GM10847 (cell line): ENCODE results near the gene ZBTB16.

Source experiments
- POLR2A ChIP-seq: IDR thresholded peaks from 2 replicates; pipeline ENCODE4 v1.6.1; 2011; ENCODE audit not compliant: insufficient read length; ENCODE audit errors: extremely low read depth

ZBTB16 gene

DNA sequence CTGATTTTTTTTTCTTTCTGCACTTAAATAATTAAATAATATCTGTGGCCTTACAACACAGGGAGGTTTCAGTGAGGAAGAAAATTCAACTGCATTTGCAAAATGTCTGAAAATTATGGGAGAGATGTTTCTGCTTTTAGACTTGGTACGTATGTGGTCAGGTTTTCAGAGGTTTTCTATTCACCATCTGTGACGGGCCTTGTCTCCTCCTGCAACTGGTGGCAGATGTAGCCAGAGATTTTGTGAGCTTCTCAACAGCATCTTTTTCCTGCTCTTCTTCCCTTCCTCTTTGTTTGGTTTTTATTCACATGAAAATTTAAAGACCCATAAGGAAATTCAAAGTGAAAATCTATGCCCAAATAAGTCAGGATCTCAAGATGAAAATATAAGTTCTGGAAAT is 38.3 kb downstream of the ZBTB16 start:
- TF ChIP-seq POLR2A = no peak

DNA sequence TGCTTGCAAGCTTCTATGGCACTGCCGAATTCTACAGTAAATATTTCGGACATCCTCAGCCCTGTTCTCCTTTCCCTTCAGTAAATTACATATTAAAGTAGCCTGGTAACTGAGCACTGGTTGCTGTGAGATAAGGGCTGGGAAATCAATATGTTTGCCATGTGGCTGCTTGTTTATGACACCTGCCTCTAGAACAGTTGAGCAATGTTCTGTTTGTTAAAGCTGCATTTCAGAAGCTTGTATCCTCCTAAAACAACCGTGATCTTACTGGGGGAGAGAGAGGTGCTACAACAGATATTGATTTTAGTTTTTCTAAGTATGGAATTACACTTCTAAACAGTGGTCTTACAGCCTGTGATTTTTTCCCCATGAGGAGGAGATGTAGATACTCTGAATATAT is 39.4 kb downstream of the ZBTB16 start:
- no peak for TF ChIP-seq POLR2A

DNA sequence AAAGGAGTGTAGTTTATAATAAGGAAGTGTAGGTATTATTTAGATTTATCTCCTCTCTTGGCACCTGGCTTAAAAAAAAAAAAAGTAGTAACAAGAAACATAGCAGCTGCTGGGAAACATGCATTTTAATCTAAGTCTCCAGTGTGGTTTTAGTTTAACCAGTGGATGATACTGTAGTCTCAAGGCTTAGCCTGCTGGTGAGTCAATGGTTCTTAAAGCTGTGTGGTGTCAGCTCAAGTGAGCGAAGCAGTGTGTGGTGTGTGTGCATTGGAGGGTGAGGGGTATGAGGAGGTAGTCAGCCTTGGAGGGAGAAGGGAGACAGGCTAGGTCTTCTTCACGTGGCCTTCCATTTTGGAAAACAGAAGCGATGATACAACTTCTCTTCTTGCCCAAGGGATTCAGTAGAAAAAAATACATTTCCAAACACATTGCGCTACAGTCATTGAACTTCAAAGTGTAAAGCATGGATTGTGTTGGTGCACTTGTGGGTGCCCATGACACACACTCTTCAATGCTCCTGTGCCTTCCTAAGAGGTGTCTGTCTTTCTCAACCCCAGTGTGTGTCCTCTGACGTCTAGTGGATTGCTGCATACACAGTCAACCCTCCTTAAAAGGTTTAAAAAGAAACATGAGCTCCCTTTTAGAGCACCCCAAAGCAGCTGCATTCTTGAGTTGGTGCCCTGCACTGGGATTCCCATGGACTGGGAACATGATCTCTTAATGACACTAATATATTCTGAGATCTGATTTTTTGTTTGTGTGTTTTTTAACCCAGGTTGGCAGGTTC is 40.1 kb downstream of the ZBTB16 start:
- no peak for TF ChIP-seq POLR2A

DNA sequence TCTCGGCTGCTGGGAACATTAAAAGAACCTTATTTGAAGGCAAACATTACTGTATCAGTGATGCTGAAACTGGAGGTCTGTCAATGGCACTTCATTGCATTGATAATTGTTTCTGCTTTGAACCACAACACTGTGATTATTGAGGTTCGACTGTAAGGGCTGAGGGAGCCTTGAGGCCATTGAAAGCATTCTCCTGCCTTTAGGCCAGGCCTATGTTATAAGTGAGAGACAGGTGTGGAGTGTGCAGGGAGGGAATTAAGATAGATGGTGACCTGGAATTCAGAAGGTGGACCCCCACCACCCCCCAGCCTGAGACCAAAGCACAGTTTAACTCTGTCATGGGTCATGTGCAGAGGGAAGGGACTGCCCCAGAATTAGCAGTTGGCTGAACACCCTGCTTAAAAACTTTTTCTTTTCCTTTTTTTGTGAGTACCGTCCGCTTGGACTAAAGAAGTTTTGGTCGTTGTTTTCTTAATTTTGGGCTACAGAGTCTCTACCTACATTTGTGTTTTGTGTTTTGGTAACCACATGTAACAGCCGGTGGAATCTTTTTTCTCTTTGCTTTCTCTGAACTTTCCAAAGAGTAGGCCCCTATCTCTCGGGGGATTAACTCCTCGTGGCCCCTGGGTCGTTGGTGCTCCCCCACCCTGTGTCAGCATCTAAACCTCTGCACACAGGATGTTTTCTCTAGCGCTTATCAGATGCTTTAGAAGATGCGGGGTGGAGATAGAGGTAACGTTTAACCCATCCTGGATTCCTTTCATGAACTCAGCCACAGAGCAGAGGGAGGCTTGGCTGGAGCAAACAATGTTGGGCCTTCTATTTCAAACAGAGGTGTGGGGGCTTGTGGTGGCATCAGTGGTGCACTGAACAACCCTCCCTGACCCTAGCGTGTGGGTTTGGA is 43.7 kb downstream of the ZBTB16 start:
- TF ChIP-seq POLR2A = no peak

DNA sequence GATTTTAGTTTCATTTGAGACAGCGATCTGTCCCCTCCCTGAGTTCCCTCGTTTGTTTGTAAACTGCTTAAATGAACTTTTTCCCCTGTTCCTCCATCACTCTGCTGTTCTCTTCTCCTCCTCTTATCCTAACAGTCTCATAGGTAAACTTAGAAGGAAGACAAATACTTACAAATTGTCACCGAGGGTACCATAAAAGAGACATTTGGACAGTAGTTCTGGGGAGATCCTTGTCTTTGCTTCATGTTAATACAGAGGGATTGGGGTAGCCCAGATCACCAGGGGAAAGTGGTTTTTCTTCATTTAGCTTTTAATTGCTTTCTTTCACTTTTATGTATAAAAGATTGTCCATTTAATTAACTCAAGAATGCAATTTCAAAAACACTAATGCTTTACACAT is 46.1 kb downstream of the ZBTB16 start:
- TF ChIP-seq POLR2A = no peak

DNA sequence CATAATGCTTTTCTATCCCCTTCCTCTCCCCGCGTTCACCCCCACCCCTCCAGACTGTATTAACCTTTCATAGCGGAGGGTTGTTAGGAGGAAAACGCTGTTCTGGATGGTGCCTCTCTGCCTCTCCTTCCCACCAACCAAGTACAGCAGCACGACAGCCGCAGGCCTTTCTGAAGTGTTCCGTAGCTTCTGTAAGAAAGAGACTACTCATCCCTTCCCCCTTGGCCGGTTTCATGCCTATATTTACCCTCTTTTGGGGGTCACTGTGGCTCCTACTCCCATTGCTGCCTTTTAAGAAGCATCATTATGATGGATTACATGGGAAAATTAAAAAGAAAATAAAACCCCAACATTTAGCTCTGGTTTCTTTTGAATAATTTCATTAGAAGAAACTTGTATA is 46.5 kb downstream of the ZBTB16 start:
- TF ChIP-seq POLR2A = no peak

DNA sequence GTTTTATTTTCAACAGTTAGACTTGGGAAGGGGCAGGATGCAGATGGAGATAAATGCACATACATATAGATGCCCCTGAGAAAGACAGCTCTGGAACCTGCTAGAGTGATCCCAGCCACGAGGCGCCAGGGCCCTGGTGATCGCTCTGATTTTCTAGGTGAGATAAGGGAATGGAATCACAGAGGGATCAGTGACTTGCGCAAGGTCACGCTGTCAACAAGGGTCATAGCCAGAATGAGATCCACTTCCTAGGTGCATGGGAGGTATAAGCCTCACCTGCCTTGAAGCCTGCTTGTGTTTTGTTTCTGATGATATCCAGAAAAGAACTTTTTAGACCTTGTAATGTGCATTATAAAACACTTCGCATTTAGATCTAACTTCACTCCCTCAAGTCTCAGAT is 47.5 kb downstream of the ZBTB16 start:
- no peak for TF ChIP-seq POLR2A

DNA sequence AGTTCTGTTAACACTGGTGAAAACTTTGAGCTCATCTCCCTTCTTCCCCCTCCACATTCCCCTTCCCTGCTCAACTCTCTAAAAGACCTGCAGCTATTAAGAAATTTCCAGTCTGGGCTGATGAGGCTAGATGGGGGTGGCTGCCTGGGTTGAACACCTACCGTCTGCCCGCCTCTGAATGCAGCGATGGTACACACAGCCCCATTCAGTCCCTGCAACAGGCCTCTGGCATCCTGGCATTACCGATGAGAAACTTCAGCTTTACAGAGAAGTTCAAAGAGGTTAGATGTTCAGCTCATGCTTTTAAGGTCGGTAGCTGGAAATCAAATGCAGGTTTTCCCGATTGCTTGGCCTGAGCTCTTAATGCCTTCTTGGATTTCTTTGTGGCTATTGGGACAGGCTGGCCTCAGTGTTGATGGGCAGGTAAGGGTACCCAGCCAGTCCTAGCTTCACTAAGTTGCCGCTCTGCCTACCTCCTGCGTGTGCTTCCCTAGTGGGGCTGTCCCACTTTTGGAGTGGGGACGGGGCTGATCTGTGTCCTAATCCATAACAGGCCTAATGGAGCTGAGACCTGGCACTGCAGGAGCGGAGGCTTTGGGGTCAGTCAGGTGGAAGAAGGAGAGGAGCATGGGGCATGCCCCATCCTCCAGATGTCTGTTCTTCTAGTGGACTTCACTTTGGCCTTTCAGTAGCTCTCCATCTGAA is 49.1 kb downstream of the ZBTB16 start:
- no peak for TF ChIP-seq POLR2A

DNA sequence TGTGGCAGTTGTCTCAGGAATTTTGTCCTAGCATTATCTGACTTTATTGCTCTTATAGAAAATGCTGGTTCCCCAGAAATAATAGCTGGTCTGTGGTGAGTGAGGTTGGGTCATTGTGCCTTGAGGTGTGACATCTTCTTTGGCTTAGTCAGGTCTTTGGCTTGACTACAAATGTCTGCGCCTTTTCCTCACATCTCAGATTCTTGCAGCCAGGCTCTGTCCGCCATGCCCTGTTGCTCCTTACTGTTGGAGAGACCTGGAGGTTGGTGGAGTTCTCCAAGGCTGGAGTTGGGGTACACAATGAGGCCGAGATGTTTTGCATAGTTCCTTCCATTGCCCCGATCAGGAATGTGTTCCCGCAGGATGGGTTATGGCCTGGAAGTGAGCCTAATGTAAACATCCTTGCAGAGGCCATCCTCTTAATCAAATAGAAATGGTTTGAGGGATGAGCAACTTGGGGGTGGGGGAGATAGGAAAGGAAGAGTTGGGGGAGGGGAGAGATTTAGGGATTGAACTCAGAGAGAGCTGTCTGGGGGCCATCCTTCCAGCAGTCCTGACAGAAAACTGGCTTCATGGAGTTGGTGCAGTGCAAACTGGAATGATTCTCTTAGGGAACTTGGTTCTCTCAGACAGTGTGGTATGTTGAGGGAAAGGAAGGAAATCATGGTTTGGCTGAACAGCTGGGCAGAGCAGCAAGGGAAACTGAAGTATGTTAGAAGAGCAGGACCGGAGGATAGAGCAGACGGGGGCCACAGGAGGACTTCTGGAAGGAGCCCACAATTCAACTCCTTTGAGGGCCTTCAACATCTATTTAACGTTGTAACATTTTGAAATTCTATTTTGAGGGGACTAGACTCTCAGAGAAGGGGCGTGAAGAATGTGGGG is 49.9 kb downstream of the ZBTB16 start:
- no peak for TF ChIP-seq POLR2A

DNA sequence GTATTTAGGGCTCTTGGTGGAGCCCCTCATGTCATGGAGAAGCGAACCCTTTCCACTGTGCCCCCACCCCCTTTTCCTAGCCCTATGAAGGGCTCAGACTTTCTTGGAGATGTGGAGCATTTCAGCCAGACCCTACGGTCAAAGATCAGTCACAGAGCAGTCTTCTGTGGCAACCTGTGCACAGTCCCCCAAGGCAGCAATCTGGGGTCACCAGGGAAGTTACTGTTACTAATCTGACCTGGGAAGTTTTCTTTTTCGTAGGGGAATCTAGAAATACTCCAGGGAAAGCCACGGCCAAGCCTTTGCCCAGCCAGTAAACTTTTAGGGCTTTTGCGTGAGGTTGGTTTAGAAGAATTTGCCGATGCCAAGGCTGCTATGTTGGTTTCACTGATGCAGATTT is 50.6 kb downstream of the ZBTB16 start:
- no peak for TF ChIP-seq POLR2A

DNA sequence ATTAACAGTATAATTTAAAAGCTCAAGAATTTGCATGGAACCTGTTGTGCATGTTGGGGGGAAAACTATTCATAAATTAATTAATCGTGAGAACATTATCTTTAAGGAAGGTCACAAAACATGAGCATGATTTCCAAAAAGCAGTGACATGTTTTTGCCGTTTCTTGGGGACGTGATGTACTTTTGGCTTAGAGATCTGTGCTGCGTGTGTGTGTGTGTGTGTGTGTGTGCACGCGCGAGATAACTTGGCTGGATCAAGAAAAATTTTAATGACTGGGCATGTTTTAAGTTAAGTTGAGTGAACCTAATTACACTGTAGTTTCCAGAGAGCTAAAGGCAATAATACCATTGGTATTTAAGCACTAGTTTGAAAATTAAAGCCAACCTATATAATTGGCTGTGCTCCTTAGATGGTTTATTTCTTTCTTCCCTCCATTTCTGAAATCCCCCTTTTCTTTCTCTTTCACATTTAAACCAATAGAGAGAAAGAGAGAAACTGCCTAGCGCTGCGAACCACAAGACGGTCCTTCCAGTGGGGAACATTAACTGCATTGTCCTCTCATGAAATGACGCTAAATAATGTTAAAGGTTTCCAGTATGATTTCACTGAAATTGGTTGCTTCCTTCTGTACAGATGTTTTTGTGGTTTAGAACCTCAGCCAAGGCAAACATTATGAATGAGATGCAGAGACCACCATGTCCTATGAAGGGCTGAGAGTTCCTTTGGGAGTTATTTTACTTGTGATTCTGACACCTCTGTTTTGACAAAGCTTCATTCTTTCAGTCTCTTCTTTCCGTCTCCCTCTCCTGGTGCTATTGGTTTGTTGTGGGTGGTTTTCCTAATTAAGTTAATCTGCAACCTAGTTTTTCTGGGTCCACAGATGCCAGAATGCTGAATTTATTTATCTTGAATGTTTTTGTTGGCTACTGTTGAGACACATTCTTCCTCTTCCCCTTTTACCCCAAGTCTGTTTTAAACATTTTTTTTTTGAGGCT is 51.7 kb downstream of the ZBTB16 start:
- TF ChIP-seq POLR2A = no peak

DNA sequence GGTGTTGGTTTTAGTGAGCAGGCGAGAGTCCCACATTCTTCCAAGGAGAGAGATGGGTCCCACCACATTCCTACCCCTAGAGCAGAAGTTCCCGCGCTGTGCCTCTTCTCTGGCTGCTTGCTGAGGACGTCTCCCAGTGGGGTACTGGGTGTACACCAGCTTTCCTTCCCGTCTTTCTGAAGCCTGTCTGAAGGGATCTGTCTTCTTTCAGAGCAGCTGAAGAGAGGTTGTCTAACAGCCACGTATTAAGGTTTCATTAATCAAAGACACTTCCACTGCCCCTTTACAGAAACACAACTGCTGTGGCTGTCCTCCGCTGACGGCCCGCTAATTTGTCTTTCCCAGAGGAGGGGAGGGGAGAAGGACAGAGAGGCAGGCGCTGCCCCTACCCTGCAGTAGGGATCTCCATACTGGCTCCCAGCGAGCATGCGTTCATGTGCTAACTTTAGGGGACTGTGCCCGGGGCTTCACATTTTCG is 56.0 kb downstream of the ZBTB16 start:
- no peak for TF ChIP-seq POLR2A

DNA sequence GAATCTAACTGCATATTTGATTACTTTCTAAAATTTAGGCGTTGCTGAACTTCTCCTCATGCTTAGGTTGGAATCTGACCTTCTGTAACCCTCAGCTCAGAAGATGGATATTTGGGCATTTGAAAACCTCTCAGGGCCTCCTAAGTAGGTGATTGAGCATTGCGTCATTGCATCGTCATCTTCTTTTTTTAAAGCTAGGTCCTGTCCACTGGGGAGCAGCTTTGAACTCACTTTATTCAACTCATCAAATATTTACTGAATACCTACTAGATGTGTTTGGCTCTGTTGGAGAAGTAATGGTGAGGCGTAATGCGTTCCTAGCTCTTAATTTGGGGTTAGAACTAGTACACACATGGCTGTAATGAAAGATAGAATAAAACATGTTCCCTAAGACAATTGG is 56.8 kb downstream of the ZBTB16 start:
- no peak for TF ChIP-seq POLR2A

DNA sequence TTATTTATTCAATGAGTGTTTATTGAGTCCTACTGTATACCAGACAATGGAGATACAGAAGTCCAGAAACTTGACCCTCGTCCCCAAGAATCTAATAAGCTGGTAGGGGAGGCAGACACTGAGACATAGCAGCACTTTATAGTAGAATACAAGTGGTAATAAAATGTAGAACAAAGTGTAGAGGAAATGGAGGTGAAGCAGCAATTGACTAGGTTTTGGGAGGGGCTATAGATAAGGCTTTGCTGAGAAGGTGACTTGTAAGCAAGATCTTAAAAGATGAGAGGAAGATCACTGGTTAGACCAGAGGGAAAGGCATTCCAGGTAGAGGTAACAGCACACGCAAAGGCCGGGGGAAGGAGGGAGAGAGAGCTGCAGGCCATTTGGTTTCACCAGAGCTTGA is 57.3 kb downstream of the ZBTB16 start:
- TF ChIP-seq POLR2A = no peak

DNA sequence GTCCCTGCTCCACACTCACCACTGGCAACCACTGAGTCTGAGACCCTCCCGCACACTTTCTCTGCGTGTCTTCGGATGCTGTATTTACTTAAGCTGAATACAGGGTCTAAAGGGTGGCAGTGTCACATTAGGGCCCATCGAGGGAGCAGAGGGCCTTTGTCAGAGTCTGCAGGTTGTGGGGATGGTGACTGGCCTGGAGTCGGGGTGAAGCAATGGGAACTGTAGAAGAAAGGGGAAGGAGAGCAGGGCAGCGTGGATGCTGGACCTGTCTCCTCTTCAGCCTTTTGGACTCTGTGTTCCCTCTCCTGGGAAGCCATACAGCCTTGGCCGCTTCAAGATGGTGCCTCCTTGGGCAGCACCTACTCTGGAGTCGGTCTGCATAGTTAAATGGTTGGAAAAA is 61.1 kb downstream of the ZBTB16 start:
- TF ChIP-seq POLR2A = no peak
